NCI-H1092 (cell line): Measurements from ENCODE around the gene ERCC5.

Source experiments
- DNase-seq: peaks from one replicate; lab custom pipeline; 2025; lab: John Stamatoyannopoulos, UW

ERCC5 gene

GRCh38 chr13:102845630-102846260 is at the start of gene ERCC5:
TSS of gene ERCC5 (plus strand) at chr13:102846032. CDS start at chr13:102846267, 235 bp downstream.
- DNase-seq = peak; percentile 98

- peak; percentile 95 for DNase-seq
Observed at GRCh38 chr13:102798581-102799425, 47.0 kb upstream of the ERCC5 start, which contains the start of the genes BIVM and POGLUT2. TSS of gene BIVM (plus strand) at chr13:102799119. CDS start at chr13:102807268, 8,149 bp downstream. TSS of gene POGLUT2 (minus strand) at chr13:102798976. CDS start at chr13:102798670, 306 bp downstream.

GRCh38 chr13:102799426-102800144 is 46.2 kb upstream of the ERCC5 start:
- DNase-seq = no peak

GRCh38 chr13:102800145-102801041 is 45.4 kb upstream of the ERCC5 start:
- peak; percentile 81 for DNase-seq

- no peak for DNase-seq
Observed at GRCh38 chr13:102805680-102806079, 40.2 kb upstream of the ERCC5 start.

- DNase-seq = no peak
Observed at GRCh38 chr13:102807699-102808098, 38.1 kb upstream of the ERCC5 start.

GRCh38 chr13:102812611-102813287 is 33.1 kb upstream of the ERCC5 start:
- DNase-seq = no peak

- no peak for DNase-seq
Observed at GRCh38 chr13:102814025-102814607, 31.7 kb upstream of the ERCC5 start.

GRCh38 chr13:102814793-102815192 is 31.0 kb upstream of the ERCC5 start:
- DNase-seq = no peak

GRCh38 chr13:102815788-102816187 is 30.0 kb upstream of the ERCC5 start:
- DNase-seq = no peak

GRCh38 chr13:102816708-102817107 is 29.1 kb upstream of the ERCC5 start:
- DNase-seq = no peak

- DNase-seq = no peak
Observed at GRCh38 chr13:102817241-102817640, 28.6 kb upstream of the ERCC5 start.

GRCh38 chr13:102817907-102818306 is 27.9 kb upstream of the ERCC5 start:
- no peak for DNase-seq

- DNase-seq = no peak
Observed at GRCh38 chr13:102825400-102825799, 20.4 kb upstream of the ERCC5 start.

GRCh38 chr13:102825921-102826706 is 19.7 kb upstream of the ERCC5 start:
- DNase-seq = no peak

- DNase-seq = no peak
Observed at GRCh38 chr13:102830646-102831045, 15.2 kb upstream of the ERCC5 start.

- DNase-seq = no peak
Observed at GRCh38 chr13:102836471-102836870, 9.4 kb upstream of the ERCC5 start.

- DNase-seq = no peak
Observed at GRCh38 chr13:102838273-102838672, 7.6 kb upstream of the ERCC5 start.

GRCh38 chr13:102838982-102839381 is 6.8 kb upstream of the ERCC5 start:
- no peak for DNase-seq

- DNase-seq = no peak
Observed at GRCh38 chr13:102839462-102839861, 6.4 kb upstream of the ERCC5 start.
